ENCODE results near the gene TDRD9.

The TDRD9 gene

DNA sequence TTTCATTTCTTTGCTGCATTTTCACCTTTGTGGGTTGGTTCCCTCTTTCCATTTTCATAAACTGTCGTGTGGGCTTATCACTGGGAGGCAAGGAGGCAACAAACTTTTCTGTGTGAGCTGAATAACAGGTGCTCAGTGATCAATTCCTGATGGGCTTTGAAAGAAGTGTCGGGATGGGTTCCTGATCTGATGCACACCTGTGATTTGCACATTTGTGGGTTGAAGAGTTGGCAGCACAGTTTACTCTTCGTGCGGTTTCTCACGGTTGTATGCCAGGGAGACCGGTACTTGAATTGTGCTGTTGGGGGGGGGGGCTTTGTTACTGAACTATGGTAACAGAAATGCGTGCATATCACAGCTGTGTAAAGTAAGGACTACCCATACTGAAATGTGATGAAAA lies 141.3 kb downstream of the TDRD9 start:
- DNase-seq (ENCODE audit: low spot score), result no peak

DNA sequence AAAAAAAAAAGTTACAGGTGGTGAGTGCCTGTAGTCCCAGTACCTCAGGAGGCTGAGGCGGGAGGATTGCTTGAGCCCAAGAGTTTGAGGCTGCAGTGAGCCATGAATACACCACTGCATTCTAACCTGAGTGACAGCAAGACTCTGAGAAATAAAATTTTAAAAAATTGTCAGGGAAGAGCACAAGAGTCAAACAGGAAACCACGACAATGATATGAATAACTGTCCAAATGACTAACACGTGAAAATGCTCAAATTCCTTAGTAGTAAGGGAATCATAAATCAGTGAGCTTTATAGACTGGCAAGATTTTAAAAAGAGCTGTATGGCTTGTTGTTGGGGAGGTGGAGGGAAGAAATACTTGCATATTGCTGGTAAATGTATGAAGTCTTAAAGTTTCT lies 144.3 kb downstream of the TDRD9 start:
- DNase-seq (ENCODE audit: low spot score), result no peak

DNA sequence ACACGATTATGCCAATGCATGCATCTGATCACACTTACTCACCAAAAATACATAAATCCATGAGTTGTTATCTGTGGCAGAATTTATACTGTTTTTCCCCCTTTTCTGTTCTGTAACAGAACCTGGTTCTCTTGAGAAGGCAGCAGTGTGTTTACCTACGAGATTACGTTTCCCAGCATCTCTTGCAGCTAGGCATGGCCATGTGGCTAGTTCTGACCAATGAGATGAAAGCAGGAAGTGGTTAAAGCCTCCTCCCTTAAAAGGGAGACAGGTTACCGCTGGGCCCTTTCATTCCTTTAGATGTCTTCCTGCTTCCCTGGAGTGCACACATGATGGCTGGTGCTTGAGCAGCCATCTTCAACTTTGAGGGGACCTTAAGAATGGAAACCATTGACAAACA lies 145.5 kb downstream of the TDRD9 start:
- DNase-seq (ENCODE audit: low spot score), result no peak

DNA sequence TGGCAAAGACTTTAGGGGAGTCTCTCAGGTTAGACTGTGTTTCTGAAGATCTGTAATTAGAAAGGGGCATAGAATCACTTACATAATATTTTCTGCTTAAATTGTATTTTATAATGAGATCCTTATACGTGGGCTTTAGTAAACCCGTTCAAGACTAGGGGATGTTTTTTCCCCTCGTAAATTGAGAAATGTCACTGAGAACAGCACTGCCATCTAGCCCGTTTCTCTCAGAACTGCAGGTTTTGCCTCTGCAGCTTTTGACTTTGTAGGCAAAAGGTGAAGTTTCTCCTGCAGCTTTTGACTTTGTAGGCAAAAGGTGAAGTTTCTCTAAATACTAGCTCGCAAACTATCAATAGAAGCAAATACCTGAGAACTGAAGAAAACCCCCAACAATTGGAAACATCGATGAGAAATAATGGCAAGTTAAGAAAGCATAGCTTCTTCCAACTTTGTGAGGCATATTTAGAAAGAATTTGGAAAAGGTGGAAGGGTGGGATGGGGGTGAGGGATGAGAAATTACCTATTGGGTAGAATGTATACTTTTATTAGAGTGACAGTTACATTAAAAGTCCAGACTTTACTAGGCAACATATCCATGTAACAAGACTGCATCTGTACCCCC lies 147.4 kb downstream of the TDRD9 start:
- no peak for DNase-seq (ENCODE audit: low spot score)

DNA sequence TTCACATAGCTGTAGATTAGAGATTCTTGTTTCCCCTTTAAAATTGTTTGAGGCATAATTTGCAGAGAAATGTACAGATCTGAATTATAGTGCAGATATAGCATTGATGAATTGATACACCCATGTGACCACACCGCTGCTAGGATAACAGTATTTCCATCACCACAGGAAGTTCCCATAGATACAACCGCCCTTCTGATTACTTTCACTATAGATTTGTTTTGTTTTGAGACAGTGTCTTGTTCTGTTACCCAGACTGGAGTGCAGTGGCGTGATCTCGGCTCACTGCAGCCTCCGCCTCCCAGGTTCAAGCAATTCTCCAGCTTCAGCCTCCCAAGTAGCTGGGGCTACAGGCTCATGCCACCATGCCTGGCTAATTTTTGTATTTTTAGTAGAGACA lies 148.5 kb downstream of the TDRD9 start:
- DNase-seq (ENCODE audit: low spot score), result no peak

DNA sequence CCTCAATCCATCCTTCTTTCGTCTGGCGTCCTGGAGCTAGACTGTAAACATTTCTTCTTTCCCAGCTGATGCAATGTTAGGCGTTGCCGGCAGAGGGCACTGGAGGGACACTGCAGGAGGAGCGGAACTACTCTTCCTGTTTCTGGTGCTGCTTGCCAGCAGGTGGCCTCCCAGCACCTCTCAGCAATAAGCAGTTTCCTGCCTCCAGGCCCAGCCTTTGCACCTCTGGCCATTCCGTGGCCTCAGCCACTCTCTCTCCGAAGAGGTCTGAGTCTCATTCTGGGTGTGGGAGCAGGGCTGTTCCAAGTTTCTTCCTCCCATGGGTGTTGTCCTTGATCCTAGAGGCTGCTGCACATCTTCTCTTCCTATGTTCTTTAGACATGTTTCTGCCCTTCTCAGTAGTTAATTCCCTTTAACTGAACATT lies 149.8 kb downstream of the TDRD9 start:
- peak; percentile 88 for DNase-seq (ENCODE audit: low spot score)

DNA sequence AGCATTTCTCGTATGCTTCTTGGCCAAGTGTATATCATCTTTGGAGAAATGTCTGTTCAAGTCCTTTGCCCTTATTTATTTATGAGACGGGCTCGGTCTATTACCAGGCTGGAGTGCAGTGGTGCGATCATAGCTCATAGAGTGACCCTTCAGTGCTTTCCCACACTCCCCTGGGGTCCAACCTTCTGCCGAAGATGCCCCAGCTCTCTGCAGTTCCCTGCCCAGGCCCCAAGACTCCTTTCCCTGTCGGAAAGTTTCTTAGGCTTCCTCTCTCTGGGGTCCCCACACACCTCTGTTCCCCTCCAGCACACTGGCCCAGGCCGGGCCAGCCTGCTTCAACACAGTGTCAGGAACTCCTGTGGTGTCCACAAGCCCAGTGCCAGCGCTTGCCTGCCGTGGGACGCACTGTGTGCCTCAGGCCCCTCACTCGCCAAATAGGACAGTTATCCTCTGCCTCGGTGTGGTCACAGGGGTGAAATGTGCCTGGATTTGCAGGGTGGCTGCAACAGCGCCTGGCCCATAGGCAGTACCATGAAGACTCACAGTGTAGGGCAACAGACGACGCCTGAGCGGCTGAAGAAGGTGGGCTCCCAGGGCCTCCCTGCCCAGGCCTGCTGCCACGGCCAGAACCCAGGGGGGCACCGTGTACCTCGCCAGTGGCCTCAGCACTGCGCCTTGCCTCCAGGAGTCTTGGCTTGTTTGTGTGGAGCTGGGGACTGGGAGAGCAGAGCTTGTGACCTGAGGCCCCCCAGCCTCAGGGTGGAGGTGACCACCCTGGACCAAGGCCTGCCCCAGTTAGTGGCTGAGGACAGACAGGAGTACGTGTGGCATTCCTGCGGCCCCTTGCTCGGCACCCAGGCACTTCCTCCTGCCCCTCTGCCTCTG lies 152.4 kb downstream of the TDRD9 start:
- no peak for DNase-seq (ENCODE audit: low spot score)

DNA sequence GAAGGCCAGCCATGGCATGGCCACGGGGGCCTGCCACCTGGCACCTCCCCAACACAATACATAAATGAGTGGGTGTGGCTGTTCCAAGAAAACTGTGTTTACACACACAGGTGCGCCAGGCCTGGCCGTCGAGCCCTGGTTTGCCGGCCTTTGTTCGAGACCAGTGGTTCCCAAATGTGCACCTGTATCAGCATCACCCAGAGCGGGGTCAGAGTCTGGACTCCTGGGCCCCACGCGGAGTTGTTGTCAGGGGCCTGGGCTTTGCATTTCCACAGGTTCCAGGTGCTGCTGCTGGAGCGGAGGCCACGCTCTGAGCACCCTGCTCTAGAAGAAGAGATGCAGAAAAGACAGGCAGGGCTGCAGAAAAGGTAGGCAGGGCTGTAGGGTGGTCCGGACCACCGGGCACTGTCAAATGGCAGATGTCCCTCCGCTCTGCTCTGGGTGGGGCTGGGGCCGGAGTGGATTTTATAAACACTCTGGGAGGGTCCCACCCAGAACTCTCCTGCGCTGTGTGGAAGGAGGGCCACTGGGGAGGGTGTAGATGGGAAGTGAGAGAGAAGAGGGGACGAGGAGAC lies 153.1 kb downstream of the TDRD9 start:
- no peak for DNase-seq (ENCODE audit: low spot score)

DNA sequence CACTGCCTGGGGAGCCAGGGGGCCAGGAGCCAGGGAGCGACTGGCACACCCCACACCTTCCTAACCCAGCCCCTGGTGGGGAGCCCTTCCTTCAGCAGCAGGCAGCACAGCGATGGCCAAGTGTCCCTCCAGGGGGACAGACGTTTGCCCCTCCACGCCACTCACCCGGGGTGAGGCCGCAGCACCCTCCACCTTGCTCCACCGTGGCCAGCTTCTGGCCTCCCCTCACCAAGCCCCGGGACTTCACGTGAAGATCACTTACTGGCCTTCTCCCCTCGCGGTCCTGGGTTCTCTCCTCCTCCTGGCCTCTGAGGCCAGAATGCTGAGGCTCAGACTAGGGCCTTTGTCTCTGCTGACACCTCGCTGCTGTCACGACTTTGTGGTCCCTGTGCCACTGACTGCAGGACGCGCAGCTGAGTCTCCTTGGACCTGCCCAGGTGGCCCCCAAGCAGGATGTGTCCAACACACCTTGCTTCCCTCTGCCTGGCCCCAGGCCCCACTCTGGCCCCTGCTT lies 153.8 kb downstream of the TDRD9 start:
- no peak for DNase-seq (ENCODE audit: low spot score)

DNA sequence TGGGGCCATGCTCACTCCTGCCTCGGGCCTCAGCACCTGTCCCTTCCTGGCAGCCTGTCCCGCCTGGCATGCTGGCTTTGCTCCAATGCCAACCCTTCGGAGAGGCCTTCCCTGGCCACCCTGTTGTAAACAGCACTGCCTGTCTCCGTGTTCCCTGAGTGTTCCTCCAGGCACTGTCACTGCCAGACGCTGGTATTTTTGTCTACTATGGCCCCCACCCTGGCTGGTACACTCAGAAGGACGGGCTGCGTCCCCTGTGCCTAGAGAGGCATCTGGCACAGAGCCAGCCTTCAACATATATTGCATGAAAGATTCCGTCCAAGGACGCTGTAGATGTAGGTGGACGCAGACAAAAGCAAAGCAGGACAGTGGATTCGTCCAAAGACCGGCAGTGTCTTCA lies 154.6 kb downstream of the TDRD9 start:
- DNase-seq (ENCODE audit: low spot score), result no peak

DNA sequence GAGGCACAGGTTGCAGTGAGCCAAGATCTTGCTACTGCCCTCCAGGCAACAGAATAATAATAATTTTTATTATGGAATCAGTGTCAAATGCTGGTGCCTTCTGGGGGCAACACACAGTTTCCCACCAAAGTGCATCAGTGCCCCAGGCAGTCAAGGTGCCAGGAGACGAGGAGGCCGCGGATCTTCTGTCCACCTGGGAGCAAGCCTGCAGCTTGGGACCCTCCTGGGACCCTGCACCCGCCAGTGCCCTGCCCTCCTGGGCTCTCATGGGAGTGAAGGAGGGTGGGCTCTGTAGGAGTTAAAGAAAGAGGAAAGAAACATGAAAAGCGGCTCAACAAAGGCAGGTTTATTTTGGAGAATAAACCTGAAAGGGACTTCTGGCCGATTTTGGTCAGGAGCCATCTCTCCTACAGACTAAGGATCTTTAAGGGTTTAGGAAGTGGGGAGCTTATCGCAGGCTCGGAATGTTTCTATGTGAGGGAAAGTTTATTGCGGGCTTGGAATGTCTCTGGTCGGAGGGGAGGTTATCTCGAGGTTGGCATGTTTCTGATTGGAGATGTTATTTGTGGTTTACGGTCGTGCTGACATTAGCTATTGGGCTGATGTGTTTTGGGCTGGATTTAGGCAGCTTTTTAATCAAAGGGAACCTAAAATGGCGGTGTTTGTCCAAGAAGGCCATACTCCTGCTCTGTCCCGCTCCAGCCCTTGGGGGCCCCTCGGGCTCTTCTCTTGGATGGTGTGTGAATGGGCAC lies 156.2 kb downstream of the TDRD9 start:
- no peak for DNase-seq (ENCODE audit: low spot score)

DNA sequence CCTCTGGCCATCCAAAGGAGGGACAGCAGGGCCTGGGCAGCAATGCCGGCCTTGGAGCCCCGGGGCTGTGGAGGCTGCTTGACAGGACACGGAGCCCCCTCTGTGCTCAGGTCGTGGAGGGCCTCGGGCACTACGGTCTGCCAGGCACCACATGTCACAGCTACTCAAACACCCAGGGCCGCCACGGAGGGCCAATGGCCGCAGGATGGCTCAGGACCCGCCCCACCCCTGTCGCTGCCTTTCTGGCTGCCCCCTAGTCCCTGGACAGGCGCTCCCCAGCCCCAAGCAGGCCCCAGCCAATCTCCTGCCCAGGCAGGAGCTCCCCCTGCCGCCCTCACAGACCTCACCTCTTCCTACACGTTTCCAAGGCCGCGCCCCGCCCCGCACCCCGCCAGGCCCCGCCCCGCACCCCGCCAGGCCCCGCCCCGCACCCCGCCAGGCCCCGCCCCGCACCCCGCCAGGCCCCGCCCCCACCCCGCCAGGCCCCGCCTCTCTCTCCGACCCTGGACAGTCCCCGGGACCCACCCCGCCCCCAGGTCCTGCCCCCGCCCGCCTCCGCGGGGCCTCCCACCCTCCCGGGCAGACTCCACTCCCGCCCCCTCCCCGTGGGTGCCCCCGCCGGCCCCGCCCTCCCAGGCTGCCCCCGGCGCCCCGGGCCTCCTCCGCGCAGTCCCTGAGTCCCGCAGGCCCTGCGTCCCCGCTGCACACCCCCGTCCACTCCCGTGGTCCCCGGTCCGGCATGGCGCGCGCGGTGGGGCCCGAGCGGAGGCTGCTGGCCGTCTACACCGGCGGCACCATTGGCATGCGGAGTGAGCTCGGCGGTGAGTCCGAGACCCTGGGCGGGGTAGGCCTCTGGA lies 157.0 kb downstream of the TDRD9 start, which contains the start of gene ASPG:
Gene ASPG, plus strand, starts transcription at position 669 of the 857 bp plus-strand sequence. Its CDS starts 71 bp downstream, at position 740.
- DNase-seq (ENCODE audit: low spot score), result no peak

DNA sequence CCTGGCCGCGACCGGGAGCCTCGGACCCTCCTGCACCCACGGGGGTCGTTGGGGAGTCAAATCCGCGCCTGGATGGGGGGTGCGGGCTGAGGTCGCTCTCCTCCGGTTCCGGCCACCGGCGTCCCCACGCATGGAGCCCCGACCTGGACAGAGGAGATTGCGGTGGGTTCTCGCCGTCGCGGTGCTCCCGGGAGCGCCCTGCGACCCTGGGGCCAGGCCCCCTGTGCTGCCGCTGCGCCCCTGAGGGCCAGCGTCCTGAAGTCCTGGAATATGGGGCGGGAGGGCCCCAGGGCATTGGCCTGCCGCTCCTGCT lies 157.6 kb downstream of the TDRD9 start:
- DNase-seq (ENCODE audit: low spot score), result no peak

DNA sequence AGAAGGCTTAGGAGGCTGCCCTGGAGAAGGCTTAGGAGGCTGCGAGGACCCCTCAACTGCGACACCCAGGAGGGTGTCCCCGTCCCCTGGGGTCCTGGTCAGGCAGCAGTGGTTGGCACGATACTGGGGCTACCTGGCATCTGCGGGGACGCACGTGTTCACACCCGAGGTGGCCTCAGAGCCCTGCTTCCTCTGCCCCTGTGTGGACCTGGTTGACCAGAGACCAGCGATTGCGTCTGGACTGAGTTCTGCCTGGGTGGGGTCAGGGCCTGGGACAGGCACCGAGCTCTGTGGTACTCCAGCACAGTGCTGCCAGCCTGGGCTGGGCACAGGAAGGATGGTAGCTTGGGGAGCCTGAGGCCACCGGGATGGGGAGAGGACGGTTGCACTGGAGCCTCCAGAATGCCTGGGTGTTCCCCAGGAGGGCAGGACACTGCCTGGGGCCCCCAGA lies 158.0 kb downstream of the TDRD9 start:
- no peak for DNase-seq (ENCODE audit: low spot score)

DNA sequence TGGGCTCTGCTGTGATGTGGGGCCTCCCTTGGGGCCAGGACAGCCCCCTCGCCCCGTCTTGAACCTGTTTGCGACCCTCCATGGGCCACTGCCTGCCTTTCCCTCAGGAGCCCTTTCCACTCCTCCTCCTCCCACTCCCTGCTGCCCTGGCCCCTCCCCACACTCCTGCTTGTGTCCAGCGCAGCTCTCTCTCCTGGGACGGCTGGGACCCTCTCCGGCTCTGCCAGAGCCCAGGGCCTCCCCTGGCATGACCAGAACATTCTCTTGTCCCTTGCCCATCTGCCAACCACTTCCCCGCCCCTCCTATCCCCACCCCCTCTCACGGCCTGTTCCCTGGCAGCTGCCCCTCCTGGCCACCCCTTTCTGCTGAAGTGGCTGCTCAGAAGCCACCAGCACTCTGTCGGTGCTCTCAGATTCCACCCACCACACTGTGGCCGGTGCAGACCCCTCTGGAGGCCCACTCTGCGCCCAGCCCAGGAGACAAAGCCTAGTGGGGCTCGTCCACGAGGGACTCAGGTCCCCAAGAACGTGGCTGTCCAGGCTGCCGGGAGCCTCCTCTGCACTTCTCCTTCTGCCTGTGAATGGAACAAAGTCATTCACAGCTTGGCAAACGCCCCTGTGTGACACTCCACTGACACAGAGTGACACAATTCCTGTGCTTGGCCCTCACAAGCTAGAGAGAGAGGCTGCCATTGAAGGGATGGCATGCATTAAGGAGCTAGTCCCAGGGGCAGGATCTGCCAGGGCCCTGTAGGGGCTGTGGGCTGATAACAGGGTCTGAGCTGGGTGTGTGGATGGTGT lies 158.6 kb downstream of the TDRD9 start:
- no peak for DNase-seq (ENCODE audit: low spot score)

DNA sequence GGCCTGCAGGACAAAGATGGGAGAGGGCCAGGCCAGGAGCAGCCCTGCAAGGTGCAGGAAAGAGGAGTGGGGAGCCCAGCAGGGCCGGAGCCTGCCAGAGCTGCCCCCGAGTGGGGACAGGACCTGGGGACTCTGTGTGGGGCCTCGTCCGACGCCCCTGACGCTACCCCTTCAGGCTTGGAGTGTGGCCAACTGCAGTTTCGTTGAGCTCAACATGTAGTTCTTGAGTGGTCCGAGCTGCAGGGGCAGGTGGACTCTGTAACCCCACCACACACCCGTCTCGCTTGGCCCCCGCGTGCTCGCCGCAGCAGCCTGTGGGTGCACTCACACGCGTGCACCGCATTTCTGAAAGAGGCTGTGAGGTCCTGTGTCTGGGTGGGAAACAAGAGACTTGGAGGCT lies 159.2 kb downstream of the TDRD9 start:
- no peak for DNase-seq (ENCODE audit: low spot score)

DNA sequence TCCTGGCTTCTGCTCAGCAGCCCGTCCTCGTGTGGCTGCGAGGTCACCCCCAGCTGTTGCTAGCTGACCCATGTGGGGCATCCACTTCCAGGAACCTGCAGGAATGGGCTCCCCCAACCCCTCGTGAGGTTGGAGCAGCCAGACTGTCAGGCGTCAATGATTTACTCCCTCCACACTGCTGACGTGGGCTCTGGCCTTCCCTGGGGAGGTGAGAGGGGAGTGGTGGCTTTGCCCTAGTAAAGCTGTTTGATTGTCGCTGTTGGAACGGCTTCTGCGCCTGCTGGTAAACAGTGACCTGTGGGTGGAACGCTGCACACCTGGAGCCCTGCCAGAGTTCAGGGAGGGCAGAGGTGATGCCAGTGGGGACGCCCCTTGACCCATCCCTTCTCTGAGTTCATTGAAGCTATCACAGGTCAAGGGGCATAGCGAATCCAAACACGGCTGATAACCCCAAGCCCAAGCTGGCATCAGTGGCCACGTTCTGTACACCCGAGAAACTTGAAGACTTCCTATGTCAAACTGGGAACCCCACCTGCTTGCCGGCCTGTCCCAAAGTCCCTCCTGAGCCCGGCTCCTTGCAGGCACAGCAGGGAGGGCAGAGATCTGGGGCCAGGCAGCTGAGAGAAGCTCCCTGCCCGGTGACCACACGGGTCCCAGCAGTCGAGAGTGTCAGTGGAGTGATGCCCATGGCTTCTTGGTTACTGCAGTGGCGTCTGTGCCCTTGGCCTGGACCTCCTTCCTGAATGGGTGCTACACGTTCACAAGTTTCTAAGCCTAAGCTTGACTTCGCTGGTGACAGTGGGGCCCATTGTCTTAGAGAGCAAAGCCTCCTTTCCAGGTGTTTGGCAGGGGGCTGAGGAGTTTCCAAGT lies 160.0 kb downstream of the TDRD9 start:
- DNase-seq (ENCODE audit: low spot score), result no peak

DNA sequence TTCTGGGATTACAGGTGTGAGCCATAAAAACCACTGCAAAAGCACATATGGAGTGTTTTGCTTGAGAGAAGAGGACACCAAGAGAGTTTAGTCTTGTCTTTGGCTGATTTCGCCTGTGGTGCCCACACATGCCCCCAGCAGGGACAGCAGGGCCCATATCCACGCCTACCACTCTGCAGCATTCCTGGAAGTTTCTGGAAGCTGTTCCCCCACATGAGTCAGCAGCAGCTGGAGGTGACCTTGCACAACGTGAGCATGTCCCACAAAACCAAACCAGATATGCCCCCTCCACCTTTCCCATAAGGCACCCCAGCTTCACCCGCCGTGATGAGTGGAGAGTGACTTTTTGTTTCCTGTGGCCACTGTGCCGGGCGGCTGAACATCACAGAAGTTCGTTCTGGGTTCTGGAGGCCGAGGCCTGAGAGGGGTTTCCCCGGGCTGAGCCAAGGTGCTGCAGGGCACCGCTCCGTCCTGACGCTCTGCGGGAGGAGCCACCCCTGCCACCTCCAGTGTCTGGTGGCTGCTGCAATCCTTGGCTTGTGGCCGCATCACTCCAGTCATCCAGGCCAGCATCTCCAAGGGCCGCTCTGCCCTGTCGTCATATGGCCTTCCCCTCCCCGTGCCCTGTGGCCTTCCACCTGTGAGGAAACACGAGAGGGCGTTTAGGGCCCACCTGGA lies 162.0 kb downstream of the TDRD9 start:
- DNase-seq (ENCODE audit: low spot score), result no peak

Data from LoVo (cell line).